ENCODE data around the gene CCDC141.

DNA sequence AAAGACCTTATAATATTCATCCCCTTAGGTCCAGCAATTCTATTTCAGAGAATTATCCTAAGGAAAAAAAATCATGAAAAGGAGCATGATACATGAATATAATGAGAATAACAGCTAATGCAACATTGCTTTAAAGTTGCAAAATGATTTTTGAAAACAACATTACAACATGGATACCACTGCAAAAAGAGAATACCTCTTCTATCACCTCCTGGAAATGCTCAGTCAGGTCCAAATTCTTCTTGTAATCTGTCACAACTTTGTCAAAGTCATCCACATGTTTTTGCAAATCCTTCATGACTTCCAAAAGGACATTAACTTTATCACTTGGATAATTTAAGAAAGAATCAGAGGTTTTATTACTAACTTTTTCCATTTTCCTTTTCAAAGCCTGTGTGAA is 194.8 kb downstream of the CCDC141 start:
- TF ChIP-seq POLR2A (IDR thresholded peaks at IDR 0.05) (no peak), POLR2AphosphoS5 (IDR thresholded peaks at IDR 0.05) (no peak), EP300 (IDR thresholded peaks at IDR 0.05) (no peak)
- TF ChIP-seq, protein P1, sequence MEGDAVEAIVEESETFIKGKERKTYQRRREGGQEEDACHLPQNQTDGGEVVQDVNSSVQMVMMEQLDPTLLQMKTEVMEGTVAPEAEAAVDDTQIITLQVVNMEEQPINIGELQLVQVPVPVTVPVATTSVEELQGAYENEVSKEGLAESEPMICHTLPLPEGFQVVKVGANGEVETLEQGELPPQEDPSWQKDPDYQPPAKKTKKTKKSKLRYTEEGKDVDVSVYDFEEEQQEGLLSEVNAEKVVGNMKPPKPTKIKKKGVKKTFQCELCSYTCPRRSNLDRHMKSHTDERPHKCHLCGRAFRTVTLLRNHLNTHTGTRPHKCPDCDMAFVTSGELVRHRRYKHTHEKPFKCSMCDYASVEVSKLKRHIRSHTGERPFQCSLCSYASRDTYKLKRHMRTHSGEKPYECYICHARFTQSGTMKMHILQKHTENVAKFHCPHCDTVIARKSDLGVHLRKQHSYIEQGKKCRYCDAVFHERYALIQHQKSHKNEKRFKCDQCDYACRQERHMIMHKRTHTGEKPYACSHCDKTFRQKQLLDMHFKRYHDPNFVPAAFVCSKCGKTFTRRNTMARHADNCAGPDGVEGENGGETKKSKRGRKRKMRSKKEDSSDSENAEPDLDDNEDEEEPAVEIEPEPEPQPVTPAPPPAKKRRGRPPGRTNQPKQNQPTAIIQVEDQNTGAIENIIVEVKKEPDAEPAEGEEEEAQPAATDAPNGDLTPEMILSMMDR (IDR thresholded peaks at IDR 0.05), result no peak
